Esophagus muscularis mucosa (tissue), 3 donors: ENCODE measurements around the gene HSD3B7.

ENCODE experiments used
- POLR2AphosphoS5 ChIP-seq, 2 donors: sonication (generic); formaldehyde crosslinking; IDR thresholded peaks; one replicate each; pipeline ENCODE4 v1.6.1; 2017; ENCODE audit warnings: antibody characterized with exemption in 2 of 2
- TF ChIP-seq, protein P1 (sequence below), 3 experiments: fragments of 200-600 bp in 2 of 3; fragments of 450-650 bp in 1 of 3; sonication (generic) in 2 of 3; IDR thresholded peaks; one replicate each; pipeline ENCODE4 v1.5.1; 2017 to 2019; ENCODE audit warnings: antibody characterized with exemption in 3 of 3, mild to moderate bottlenecking in 2 of 3, moderate library complexity in 1 of 3

- TF ChIP-seq, protein P1, sequence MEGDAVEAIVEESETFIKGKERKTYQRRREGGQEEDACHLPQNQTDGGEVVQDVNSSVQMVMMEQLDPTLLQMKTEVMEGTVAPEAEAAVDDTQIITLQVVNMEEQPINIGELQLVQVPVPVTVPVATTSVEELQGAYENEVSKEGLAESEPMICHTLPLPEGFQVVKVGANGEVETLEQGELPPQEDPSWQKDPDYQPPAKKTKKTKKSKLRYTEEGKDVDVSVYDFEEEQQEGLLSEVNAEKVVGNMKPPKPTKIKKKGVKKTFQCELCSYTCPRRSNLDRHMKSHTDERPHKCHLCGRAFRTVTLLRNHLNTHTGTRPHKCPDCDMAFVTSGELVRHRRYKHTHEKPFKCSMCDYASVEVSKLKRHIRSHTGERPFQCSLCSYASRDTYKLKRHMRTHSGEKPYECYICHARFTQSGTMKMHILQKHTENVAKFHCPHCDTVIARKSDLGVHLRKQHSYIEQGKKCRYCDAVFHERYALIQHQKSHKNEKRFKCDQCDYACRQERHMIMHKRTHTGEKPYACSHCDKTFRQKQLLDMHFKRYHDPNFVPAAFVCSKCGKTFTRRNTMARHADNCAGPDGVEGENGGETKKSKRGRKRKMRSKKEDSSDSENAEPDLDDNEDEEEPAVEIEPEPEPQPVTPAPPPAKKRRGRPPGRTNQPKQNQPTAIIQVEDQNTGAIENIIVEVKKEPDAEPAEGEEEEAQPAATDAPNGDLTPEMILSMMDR (IDR thresholded peaks at IDR 0.05): no peak
- TF ChIP-seq POLR2AphosphoS5 (IDR thresholded peaks at IDR 0.05): no peak
These were observed 40.3 kb downstream of the HSD3B7 start for GRCh38 chr16:31025339-31025738.
